COLO829 (cell line): ENCODE measurements around the gene TMED8.
"Not testable (repeated sequence)": the region's sequence is repeated elsewhere in the genome, so short reads cannot be mapped to it uniquely, and the experiment has no call there.

ENCODE experiments used
- DNase-seq: peaks from one replicate; pipeline ENCODE4 v3.0.0; 2012; ENCODE audit warnings: low spot score

The TMED8 gene, protein sequence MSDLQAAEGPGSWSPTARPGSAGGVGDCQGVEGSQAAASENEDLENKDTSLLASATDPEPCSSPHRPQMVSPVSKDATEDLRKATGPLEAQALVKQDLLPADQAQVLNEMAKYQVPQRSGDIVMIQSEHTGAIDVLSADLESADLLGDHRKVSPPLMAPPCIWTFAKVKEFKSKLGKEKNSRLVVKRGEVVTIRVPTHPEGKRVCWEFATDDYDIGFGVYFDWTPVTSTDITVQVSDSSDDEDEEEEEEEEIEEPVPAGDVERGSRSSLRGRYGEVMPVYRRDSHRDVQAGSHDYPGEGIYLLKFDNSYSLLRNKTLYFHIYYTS

DNA sequence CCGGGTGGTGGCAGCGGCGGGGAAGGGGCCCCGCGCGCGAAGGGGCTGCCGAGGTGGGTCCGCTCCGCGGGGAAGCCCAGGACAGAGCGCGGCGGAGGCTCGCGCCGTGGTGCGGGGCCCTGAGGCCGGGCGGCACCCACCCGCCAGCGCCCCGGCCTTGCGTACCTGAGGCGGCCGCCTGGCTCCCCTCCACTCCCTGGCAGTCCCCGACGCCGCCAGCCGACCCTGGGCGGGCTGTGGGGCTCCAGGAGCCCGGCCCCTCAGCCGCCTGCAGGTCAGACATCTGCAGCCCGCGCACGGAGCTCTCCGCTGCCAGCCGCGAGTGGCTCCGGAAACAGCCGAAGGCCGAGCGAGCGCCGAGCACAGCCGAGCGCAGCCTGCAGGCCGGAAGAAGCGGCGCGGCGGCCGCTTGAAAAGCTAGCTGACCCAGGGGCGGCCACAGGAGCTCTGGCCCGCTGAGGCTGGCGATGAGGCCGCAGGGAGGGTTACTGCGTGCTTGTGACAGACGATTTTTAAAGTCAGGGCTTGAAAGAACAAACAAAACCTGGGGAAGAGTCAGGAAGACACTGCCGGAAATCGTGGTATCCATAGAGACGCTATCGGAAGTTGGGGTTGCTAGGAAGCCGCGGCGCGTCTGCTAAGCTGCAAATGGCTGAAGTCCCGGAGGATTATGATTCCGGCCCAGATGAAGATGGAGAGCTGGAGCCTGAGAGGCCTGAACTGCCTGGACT is at the start of gene TMED8, which contains the start of gene SAMD15:
TMED8 (minus strand) TSS at position 324 of the 731 bp plus-strand sequence; CDS start at position 283, 41 bp downstream.
SAMD15 (plus strand) TSS at position 609 of the 731 bp plus-strand sequence; CDS start at position 649, 40 bp downstream.
- peak; percentile 83 for DNase-seq

DNA sequence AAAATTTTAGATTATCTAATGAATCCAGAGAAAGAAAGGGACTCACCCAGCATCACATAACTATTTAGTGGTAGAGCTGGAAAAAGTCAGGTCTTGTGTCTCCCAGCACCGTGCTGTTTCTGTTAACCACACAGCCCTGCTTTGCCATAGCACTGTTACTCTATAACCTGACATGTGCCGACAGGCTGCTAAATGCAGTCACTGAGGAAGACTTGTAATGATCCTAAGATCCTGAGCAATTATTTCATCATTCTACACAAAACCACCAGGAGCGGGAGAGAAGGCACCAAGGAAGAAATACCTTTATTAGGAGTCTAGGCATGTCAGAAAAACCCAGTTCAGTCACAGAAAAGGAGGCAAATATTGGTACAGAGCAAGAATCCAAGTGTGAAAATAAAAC is 49.5 kb upstream of the TMED8 start:
- DNase-seq = no peak

DNA sequence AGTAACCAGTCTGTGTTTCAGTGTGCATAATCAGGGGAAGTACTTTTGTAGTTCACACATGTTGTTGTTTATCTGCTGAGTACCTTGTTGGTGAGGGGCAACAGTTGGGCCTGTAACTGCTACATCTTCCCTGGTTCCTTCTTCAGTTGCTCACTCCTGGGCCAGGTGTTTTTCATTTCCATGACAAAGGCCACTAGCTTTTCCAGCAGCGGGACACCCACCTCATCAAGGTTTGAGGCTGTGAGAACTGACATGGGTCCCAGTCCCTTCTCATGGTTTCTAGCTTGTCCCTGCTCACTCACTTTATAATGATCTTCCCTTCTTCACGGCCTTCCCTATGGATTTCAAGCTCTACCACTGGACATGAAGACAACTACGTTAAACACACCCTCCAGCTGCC is 48.0 kb upstream of the TMED8 start:
- no peak for DNase-seq

DNA sequence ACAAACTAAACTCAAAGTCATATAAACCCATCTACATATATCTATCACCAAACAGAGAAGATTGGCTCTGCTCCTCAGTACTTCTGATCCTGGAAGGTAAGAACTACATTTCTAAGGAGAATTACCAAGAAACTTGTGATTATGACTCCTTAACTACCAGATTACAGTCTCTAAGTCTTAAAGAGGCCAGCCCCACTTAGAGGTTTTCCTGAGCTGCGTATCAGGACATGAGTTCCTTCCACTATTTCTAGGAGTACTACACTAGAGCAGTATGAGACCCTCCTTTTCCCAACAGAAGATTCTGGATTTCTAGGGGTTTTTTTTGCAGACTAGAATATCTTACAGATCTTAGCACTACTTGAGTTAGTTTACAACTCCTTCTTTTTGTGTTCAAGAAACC is 46.5 kb upstream of the TMED8 start, which contains the start of gene NOXRED1:
NOXRED1 (minus strand) TSS at position 101 of the 400 bp plus-strand sequence. CDS start 634 bp downstream, outside the sequence.
- DNase-seq = no peak

DNA sequence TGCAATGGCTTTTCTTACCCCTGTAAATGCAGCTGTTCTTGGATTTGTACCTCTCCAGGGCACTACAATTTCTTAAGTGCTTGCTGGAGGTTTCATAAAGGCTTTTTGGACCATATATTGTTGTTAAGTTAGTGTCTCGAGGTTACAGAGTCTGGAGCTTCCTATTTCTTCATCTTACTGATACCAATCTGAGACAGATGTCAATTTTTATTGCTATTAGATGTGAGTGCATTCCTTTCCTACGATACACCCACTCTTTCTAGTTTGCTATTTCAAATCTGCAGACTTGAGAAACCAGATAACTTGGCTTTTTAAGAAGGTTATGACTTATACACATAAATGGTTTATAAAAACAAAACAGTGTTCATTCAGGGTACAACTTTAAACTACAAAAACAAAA is 44.3 kb upstream of the TMED8 start:
- no peak for DNase-seq

GRCh38 chr14:77416836-77417235 is 39.9 kb upstream of the TMED8 start:
- DNase-seq = no peak

DNA sequence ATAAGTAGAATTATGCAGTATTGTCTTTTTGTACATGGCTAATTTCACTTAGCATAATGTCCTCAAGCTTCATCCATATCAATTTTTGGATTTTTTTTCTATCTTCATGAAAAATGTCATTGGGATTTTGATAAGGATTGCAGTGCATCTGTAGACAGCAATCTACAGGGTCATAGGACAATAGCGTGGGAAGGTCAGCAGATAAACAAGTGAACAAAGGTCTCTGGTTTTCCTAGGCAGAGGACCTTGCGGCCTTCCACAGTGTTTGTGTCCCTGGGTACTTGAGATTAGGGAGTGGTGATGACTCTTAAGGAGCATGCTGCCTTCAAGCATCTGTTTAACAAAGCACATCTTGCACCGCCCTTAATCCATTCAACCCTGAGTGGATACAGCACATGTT is 39.2 kb upstream of the TMED8 start:
- DNase-seq = not testable (repeated sequence)

DNA sequence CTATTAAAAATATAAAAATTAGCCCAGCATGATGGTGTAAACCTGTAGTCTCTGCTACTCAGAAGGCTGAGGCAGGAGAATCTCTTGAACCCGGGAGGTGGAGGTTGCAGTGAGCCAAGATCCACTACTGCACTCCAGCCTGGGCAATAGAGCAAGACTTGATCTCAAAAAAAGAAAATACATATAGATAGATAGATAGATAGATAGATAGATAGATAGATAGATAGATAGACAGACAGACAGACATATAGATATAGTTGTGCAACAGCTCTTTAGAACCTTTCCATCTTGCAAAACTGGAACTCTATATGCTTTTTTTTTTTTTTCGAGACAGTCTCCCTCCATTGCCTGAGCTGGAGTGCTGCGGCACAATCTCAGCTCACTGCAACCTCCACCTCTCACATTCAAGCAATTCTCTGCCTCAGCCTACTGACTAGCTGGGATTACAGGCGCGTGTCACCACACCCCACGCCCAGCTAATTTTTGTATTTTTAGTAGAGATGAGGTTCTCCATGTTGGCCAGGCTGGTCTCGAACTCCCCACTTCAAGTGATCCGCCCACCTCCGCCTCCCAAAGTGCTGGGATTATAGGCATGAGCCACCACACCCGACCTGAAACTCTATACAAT is 38.6 kb upstream of the TMED8 start:
- not testable (repeated sequence) for DNase-seq

DNA sequence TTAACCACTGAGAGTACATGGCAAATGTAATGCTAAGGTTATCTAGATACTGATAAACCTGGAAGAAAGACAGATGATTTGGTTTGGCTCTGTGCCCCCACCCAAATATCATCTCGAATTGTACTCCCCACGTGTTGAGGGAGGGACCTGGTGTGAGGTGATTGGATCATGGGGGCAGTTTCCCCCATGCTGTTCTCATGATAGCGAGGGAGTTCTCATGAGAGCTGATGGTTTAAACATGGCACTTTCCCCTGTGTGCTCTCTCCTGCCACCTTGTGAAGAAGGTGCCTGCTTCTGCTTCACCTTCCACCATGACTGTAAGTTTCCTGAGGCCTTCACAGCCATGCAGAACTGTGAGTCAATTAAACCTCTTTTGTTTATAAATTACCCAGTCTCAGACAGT is 32.2 kb upstream of the TMED8 start:
- DNase-seq = no peak

DNA sequence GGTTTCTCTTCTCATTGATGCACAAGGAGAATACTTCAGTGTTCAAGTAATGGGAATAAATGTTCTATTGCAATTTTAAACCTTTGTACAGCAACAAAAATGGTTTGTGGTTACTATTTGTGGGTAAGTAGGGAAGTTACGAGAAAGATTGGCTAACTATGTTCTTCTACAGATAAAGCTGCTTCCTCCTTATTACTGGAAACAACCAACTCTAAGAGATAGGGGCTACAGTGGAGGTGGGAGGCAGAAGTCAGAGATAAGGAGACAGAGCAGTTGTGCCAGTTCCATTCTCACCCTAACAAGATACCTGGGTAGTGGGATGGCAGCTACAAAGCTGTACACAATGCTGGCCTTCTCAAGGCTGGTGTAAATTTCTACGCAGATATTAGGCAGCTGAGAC is 30.3 kb upstream of the TMED8 start:
- no peak for DNase-seq

GRCh38 chr14:77406718-77407117 is 29.8 kb upstream of the TMED8 start:
- no peak for DNase-seq

GRCh38 chr14:77406086-77406485 is 29.2 kb upstream of the TMED8 start:
- DNase-seq = no peak

- no peak for DNase-seq
These were observed 26.9 kb upstream of the TMED8 start for GRCh38 chr14:77403768-77404167.

- DNase-seq = no peak
These were observed 23.3 kb upstream of the TMED8 start for GRCh38 chr14:77400216-77400615.

DNA sequence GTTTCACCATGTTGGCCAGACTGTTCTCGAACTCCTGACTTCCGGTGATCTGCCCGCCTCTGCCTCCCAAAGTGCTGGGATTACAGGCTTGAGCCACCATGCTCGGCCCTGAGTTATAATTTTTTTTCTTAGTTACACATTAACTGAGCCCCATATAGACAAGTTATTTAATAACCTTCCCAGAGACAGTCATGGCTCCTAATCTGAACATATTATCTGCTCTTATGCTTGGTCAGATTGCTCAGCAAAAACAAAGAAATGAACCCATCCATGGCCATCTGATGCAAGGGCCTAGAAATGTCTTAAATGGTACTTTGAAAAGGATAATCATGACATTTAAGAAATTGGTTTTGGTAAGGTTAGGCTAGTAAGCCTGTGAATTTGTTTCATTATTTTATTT is 13.3 kb upstream of the TMED8 start:
- DNase-seq = no peak

- DNase-seq = no peak
These were observed 1.8 kb upstream of the TMED8 start for GRCh38 chr14:77378701-77379100.

- no peak for DNase-seq
These were observed 579 bp upstream of the TMED8 start for GRCh38 chr14:77377502-77377844.

- DNase-seq = no peak
These were observed 722 bp downstream of the TMED8 start for GRCh38 chr14:77375973-77376770.

- DNase-seq = no peak
These were observed 1.5 kb downstream of the TMED8 start for GRCh38 chr14:77375164-77375950.

- DNase-seq = no peak
These were observed 4.5 kb downstream of the TMED8 start for GRCh38 chr14:77372304-77372841.

DNA sequence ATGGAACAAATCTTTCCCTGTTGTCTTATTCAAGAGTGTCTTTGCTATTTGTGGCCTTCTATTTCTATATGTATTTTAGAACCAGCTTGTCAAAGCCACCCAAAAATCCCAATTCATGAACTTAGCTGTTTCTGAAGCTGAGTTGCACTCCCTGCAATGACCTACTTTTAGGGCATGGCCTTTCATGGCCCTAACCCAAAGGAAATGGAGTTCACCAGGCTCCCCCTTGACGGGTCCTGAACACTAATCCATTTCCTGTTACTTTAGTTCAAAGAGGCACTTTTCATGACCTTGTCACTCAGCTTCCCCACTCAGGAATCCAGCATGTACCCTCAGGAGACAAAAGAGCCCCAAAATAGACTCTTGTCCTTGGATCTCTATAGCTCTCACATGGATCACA is 7.6 kb downstream of the TMED8 start:
- no peak for DNase-seq
